H1 (cell line): ENCODE measurements around the gene MYO9A. TPM values are rescaled to one million over a fixed set of nuclear protein-coding genes. Genes with fewer than 3 reads are reported as not detected.

Experiments
- CTCF ChIA-PET: fragments of 300-600 bp; sonication (Branson Sonifier 250); formaldehyde crosslinking; loops from one replicate; lab custom pipeline; 2021; ENCODE audit not compliant: partially characterized antibody; lab: Charles Lee
- POLR2A ChIA-PET: fragments of 300-600 bp; sonication (Branson Sonifier 250); formaldehyde crosslinking; loops from one replicate; lab custom pipeline; 2021; ENCODE audit warnings: inconsistent platforms; ENCODE audit not compliant: partially characterized antibody; lab: Charles Lee
- DNase-seq, 2 experiments: peaks; one replicate each; pipeline versions ENCODE4 v3.0.0 to v3.0.0-alpha.2; 2010 to 2022; ENCODE audit warnings: low spot score in 2 of 2, low read depth in 1 of 2, mixed read lengths in 1 of 2
- FAIRE-seq: peaks from 2 replicates; lab custom pipeline; 2011; peaks lifted over from hg19 to GRCh38; lab: Jason Lieb, UNC
- H2AFZ ChIP-seq: 2 replicates; pipeline ENCODE4 v1.8.1; 2012; ENCODE audit warnings: low read length, inconsistent platforms
- H2AK5ac ChIP-seq: 2 replicates; pipeline ENCODE4 v1.6.1; 2013; ENCODE audit warnings: low read depth, low read length
- H2BK120ac ChIP-seq: replicated peaks from 2 replicates; pipeline ENCODE3; 2013; ENCODE audit warnings: low read depth, low read length, inconsistent platforms
- H2BK12ac ChIP-seq: 2 replicates; pipeline ENCODE4 v1.6.1; 2013; ENCODE audit warnings: low read depth, low read length
- H2BK15ac ChIP-seq: 2 replicates; pipeline ENCODE4 v1.6.1; 2013; ENCODE audit warnings: low read length
- H2BK20ac ChIP-seq: 2 replicates; pipeline ENCODE4 v1.6.1; 2013; ENCODE audit warnings: low read length
- H2BK5ac ChIP-seq: 2 replicates; pipeline ENCODE4 v1.6.1; 2013; ENCODE audit warnings: low read depth, low read length
- H3K14ac ChIP-seq: 2 replicates; pipeline ENCODE4 v1.6.1; 2013; ENCODE audit warnings: inconsistent platforms; ENCODE audit not compliant: insufficient read length
- H3K18ac ChIP-seq: 2 replicates; pipeline ENCODE4 v1.6.1; 2013; ENCODE audit warnings: low read length; ENCODE audit errors: extremely low read depth
- H3K23ac ChIP-seq: 2 replicates; pipeline ENCODE4 v1.6.1; 2013; ENCODE audit warnings: inconsistent platforms; ENCODE audit not compliant: insufficient read length
- H3K23me2 ChIP-seq: 2 replicates; pipeline ENCODE4 v1.6.1; 2013; ENCODE audit warnings: low read depth, low read length
- H3K27ac ChIP-seq: 2 replicates; pipeline ENCODE4 v1.6.1; 2011; ENCODE audit warnings: low read depth, low read length, inconsistent platforms
- H3K27me3 ChIP-seq, 4 experiments: replicated peaks in 1 of 4; 1 replicate in 1 of 4; 2 replicates in 3 of 4; pipeline versions ENCODE4 v1.6.1 to v1.8.1; 2011 to 2013; ENCODE audit warnings: low read length in 3 of 4, mild to moderate bottlenecking in 3 of 4, inconsistent platforms in 2 of 4, mixed read lengths in 2 of 4, moderate library complexity in 1 of 4; ENCODE audit not compliant: control insufficient read depth in 3 of 4, insufficient read depth in 3 of 4; ENCODE audit errors: extremely low read depth in 1 of 4
- H3K36me3 ChIP-seq, 4 experiments: 2 replicates each; pipeline versions ENCODE4 v1.6.1 to v1.8.1; 2011 to 2013; ENCODE audit warnings: mild to moderate bottlenecking in 4 of 4, low read length in 3 of 4, moderate library complexity in 2 of 4, control low read depth in 1 of 4, inconsistent platforms in 1 of 4; ENCODE audit not compliant: insufficient read depth in 4 of 4, control insufficient read depth in 2 of 4
- H3K4ac ChIP-seq: replicated peaks from 2 replicates; pipeline ENCODE3; 2013; ENCODE audit warnings: low read length, low read depth, mixed read lengths, inconsistent platforms; ENCODE audit not compliant: insufficient read length
- H3K4me1 ChIP-seq, 4 experiments: replicated peaks in 1 of 4; 1 replicate in 1 of 4; 2 replicates in 3 of 4; pipeline versions ENCODE4 v1.6.1 to v1.8.1; 2011 to 2013; ENCODE audit warnings: low read length in 3 of 4, inconsistent platforms in 2 of 4, mixed read lengths in 1 of 4; ENCODE audit not compliant: insufficient read depth in 4 of 4, control insufficient read depth in 3 of 4
- H3K4me2 ChIP-seq, 2 experiments: 2 replicates each; pipeline versions ENCODE4 v1.6.1 to v1.8.1; 2011 to 2013; ENCODE audit warnings: low read depth in 2 of 2, low read length in 2 of 2, control low read depth in 1 of 2, inconsistent platforms in 1 of 2, mild to moderate bottlenecking in 1 of 2; ENCODE audit not compliant: insufficient read depth in 1 of 2
- H3K4me3 ChIP-seq, 4 experiments: fragments of 200-600, 300-600 bp in 1 of 4; sonication (generic), shearing (Covaris generic), sonication (Bioruptor Twin) in 1 of 4; 2 replicates each; pipeline versions ENCODE4 v1.5.1 to v1.8.1; 2011 to 2016; ENCODE audit warnings: low read length in 4 of 4, low read depth in 3 of 4, control low read depth in 2 of 4, inconsistent platforms in 2 of 4, mild to moderate bottlenecking in 2 of 4, mixed read lengths in 1 of 4, moderate library complexity in 1 of 4; ENCODE audit not compliant: insufficient read depth in 2 of 4; ENCODE audit errors: extremely low read depth in 1 of 4
- H3K56ac ChIP-seq: replicated peaks from 2 replicates; pipeline ENCODE3; 2013; ENCODE audit warnings: low read depth, mild to moderate bottlenecking, mixed read lengths, low read length, inconsistent platforms; ENCODE audit not compliant: insufficient read length
- H3K79me1 ChIP-seq: 2 replicates; pipeline ENCODE4 v1.6.1; 2013; ENCODE audit warnings: low read depth, low read length, control low read depth
- H3K79me2 ChIP-seq, 2 experiments: 2 replicates each; pipeline versions ENCODE4 v1.6.1 to v1.8.1; 2012 to 2013; ENCODE audit warnings: low read length in 2 of 2, mild to moderate bottlenecking in 2 of 2, inconsistent platforms in 1 of 2; ENCODE audit not compliant: insufficient read depth in 2 of 2, control insufficient read depth in 1 of 2
- H3K9ac ChIP-seq, 4 experiments: replicated peaks in 1 of 4; 1 replicate in 1 of 4; 2 replicates in 3 of 4; pipeline versions ENCODE4 v1.6.1 to v1.8.1; 2011 to 2013; ENCODE audit warnings: low read depth in 3 of 4, low read length in 3 of 4, control low read depth in 2 of 4, mild to moderate bottlenecking in 2 of 4, moderate library complexity in 2 of 4, inconsistent platforms in 1 of 4; ENCODE audit errors: extremely low read depth in 1 of 4
- H3K9me3 ChIP-seq, 2 experiments: 2 replicates each; pipeline versions ENCODE4 v1.6.1 to v1.8.1; 2012 to 2013; ENCODE audit warnings: mild to moderate bottlenecking in 2 of 2, moderate library complexity in 2 of 2, control low read depth in 1 of 2, inconsistent platforms in 1 of 2, low read depth in 1 of 2, low read length in 1 of 2, mixed read lengths in 1 of 2; ENCODE audit not compliant: insufficient read depth in 2 of 2
- H4K20me1 ChIP-seq, 2 experiments: replicated peaks in 1 of 2; 2 replicates each; pipeline versions ENCODE3 to v1.8.1; 2011 to 2013; ENCODE audit warnings: inconsistent platforms in 2 of 2, low read length in 2 of 2, mild to moderate bottlenecking in 1 of 2; ENCODE audit not compliant: insufficient read depth in 2 of 2, control insufficient read depth in 1 of 2
- H4K5ac ChIP-seq: 2 replicates; pipeline ENCODE4 v1.6.1; 2013; ENCODE audit warnings: low read length, low read depth, mixed read lengths, inconsistent platforms; ENCODE audit not compliant: insufficient read length
- H4K8ac ChIP-seq: 2 replicates; pipeline ENCODE4 v1.8.0; 2013; ENCODE audit warnings: mild to moderate bottlenecking, moderate library complexity, low read length, inconsistent platforms; ENCODE audit not compliant: insufficient read depth; ENCODE audit errors: extremely low read depth
- H4K91ac ChIP-seq: replicated peaks from 2 replicates; pipeline ENCODE3; 2013; ENCODE audit warnings: low read length, mixed read lengths, inconsistent platforms; ENCODE audit not compliant: insufficient read length
- NRF1 ChIP-seq: IDR thresholded peaks from 2 replicates; pipeline ENCODE4 v1.6.1; 2011; ENCODE audit warnings: mild to moderate bottlenecking, low read depth, low read length, improper control_type of control experiment
- RAD21 ChIP-seq, 2 experiments: IDR thresholded peaks in 1 of 2; conservative IDR thresholded peaks in 1 of 2; 2 replicates each; pipeline ENCODE4 v1.6.1; 2011; ENCODE audit warnings: low read depth in 2 of 2, low read length in 2 of 2, improper control_type of control experiment in 1 of 2, inconsistent platforms in 1 of 2, mild to moderate bottlenecking in 1 of 2, moderate library complexity in 1 of 2
- RNF2 ChIP-seq: fragments of 200-900, 300-1000 bp; sonication (generic); IDR thresholded peaks from 2 replicates; pipeline ENCODE4 v1.7.1; 2016; ENCODE audit warnings: borderline replicate concordance, low read depth, mild to moderate bottlenecking, antibody characterized with exemption, low read length; ENCODE audit not compliant: poor library complexity, severe bottlenecking; ENCODE audit errors: missing control alignments
- SP4 ChIP-seq: IDR thresholded peaks from 2 replicates; pipeline ENCODE4 v1.6.1; 2012; ENCODE audit warnings: low read length, inconsistent platforms
- SUZ12 ChIP-seq: fragments of 200-600 bp; sonication (generic); IDR thresholded peaks from 2 replicates; pipeline ENCODE4 v1.6.1; 2012; ENCODE audit warnings: mild to moderate bottlenecking, inconsistent platforms, low read length, moderate library complexity, mixed read lengths
- TCF12 ChIP-seq: IDR thresholded peaks from 2 replicates; pipeline ENCODE4 v1.6.1; 2011; ENCODE audit warnings: low read depth, mild to moderate bottlenecking, low read length
- YY1 ChIP-seq: IDR thresholded peaks from 2 replicates; pipeline ENCODE4 v1.6.1; 2011; ENCODE audit warnings: low read depth, mild to moderate bottlenecking, low read length
- WGBS, 2 experiments: shearing (Covaris generic) in 1 of 2; methylation state at CpG; one replicate each; pipeline versions ENCODE4 v1.1.6 to v1.1.7; 2013 to 2015; ENCODE audit warnings: low lambda C conversion rate in 2 of 2, mixed read lengths in 2 of 2, inconsistent platforms in 1 of 2, low coverage in 1 of 2, missing lambda C conversion rate in 1 of 2; ENCODE audit not compliant: insufficient replicate concordance in 2 of 2, insufficient coverage in 1 of 2, insufficient read length in 1 of 2; ENCODE audit errors: extremely low coverage in 1 of 2, missing lambda C conversion rate in 1 of 2; 5-methylcytosine and 5-hydroxymethylcytosine counted together
- polyA plus RNA-seq, 7 experiments: library from polyadenylated mRNA; depleted of rRNA in 3 of 7; stranded (reverse) in 5 of 7; unstranded in 2 of 7; fragments of >200 nt in 5 of 7; fragments of 200-250 nt in 2 of 7; gene quantifications; 1 replicate in 5 of 7; 2 replicates in 1 of 7; 4 replicates in 1 of 7; pipeline versions ENCODE4 v1.2.1 to v1.2.3, GENCODE V29; 2011 to 2013; ENCODE audit warnings: missing spikeins in 2 of 7, mixed read lengths in 2 of 7
- total RNA-seq: library from RNA; stranded (reverse); fragmentation: NEBNext Ultra II Directional; extraction: Animal tissue kit (Norgen Biotek cat#: 25700); gene quantifications from 2 replicates; pipeline ENCODE4 v1.2.1, GENCODE V29; 2021

The MYO9A gene
- total and polyA plus RNA-seq, 2 of the 8 experiments (the other 6 are each of a cell fraction or from before 2014, with no cell fraction given) = 3.9 to 26.0 TPM

GRCh38 chr15:71844916-71845315 lies 273.0 kb downstream of the MYO9A start:
- CTCF ChIA-PET = no interaction called here
- no peak overlapping the region for H3K9ac ChIP-seq
- no peak overlapping the region for H2BK15ac ChIP-seq
- H2BK5ac ChIP-seq = no peak overlapping the region
- no peaks in the 10 kb centered on the region for H3K4me1 ChIP-seq
- no peaks in the 10 kb centered on the region for H3K23me2 ChIP-seq
- H4K20me1 ChIP-seq = no peaks in the 10 kb centered on the region
- no peak overlapping the region for H3K56ac ChIP-seq
- no peak overlapping the region for H3K4me2 ChIP-seq
- no peak overlapping the region for H3K18ac ChIP-seq
- H2AK5ac ChIP-seq = no peak overlapping the region
- H3K36me3 ChIP-seq = peaks cover 0 to 7% (median 0%) of the 10 kb centered on the region in 4 experiments; a peak in 2 of 8 replicates
- no peak overlapping the region for H3K23ac ChIP-seq
- DNase-seq (no peak), FAIRE-seq (no peak)
- POLR2A ChIA-PET = no interaction called here
- no peak overlapping the region for H3K14ac ChIP-seq
- 84% methylated on average over 2 of the region's 2 CpGs; no CpG with 5 or more reads in 1 of the 2 experiments for WGBS, 2 experiments
- H3K4ac ChIP-seq = no peak overlapping the region
- H3K79me1 ChIP-seq = no peaks in the 10 kb centered on the region
- H3K9me3 ChIP-seq = no peaks in the 10 kb centered on the region
- H3K4me3 ChIP-seq = no peak overlapping the region
- no peak overlapping the region for H4K91ac ChIP-seq
- no peak overlapping the region for H2BK120ac ChIP-seq
- no peak overlapping the region for H4K8ac ChIP-seq
- no peaks in the 10 kb centered on the region for H3K27me3 ChIP-seq
- H2AFZ ChIP-seq = no peak overlapping the region
- H3K79me2 ChIP-seq = no peaks in the 10 kb centered on the region
- H4K5ac ChIP-seq = no peak overlapping the region
- H2BK20ac ChIP-seq = no peak overlapping the region
- TF ChIP-seq RNF2 (no peak), SP4 (no peak), YY1 (no peak), NRF1 (no peak), RAD21 (IDR thresholded peaks at IDR 0.05 in 1 of 2, conservative IDR thresholded peaks at IDR 0.05 in 1 of 2; ENCODE audit: low read depth in 2 of 2, low read length in 2 of 2) (no peak), TCF12 (no peak), SUZ12 (no peak)
- TF ChIP-seq, all 59 proteins: peak for 0
- H3K27ac ChIP-seq = no peak overlapping the region
- no peak overlapping the region for H2BK12ac ChIP-seq
